Measurements from ENCODE around the gene WNT3.

DNA sequence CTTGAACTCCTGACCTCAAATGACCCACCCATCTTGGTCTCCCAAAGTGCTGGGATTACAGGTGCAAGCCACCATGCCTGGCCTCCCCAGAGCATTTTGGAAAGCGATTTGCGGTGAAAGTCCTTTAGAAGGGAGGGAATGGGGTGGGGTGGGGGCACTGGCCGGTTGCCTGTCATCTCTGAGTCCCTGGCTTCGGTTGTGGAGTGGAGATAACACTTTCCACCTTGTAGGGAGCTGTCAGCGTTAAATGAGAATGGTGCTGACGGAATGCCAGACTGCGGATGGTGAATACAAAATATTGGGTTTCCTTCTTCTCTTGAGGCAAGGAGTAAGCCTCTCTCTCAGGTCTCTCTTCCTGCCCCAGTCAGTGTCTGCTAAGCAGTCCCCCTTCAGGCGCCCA, 5.2 kb upstream of the WNT3 start:
- TF ChIP-seq, protein P1, sequence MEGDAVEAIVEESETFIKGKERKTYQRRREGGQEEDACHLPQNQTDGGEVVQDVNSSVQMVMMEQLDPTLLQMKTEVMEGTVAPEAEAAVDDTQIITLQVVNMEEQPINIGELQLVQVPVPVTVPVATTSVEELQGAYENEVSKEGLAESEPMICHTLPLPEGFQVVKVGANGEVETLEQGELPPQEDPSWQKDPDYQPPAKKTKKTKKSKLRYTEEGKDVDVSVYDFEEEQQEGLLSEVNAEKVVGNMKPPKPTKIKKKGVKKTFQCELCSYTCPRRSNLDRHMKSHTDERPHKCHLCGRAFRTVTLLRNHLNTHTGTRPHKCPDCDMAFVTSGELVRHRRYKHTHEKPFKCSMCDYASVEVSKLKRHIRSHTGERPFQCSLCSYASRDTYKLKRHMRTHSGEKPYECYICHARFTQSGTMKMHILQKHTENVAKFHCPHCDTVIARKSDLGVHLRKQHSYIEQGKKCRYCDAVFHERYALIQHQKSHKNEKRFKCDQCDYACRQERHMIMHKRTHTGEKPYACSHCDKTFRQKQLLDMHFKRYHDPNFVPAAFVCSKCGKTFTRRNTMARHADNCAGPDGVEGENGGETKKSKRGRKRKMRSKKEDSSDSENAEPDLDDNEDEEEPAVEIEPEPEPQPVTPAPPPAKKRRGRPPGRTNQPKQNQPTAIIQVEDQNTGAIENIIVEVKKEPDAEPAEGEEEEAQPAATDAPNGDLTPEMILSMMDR (IDR thresholded peaks at IDR 0.05 in 8 of 11, conservative IDR thresholded peaks at IDR 0.05 in 3 of 11) = no peak
- no peak for TF ChIP-seq POLR2AphosphoS5 (IDR thresholded peaks at IDR 0.05)
- TF ChIP-seq POLR2A (IDR thresholded peaks at IDR 0.05) = no peak

Data from spleen (tissue), 7 donors.